Activated T-cell treated with anti-CD3 and anti-CD28 coated beads for 48 hours (primary cell): ENCODE measurements around the gene ATF6.

ENCODE experiments used
- DNase-seq: peaks from one replicate; pipeline ENCODE4 v3.0.0-alpha.2; 2020; ENCODE audit warnings: low read depth

Gene ATF6

DNA sequence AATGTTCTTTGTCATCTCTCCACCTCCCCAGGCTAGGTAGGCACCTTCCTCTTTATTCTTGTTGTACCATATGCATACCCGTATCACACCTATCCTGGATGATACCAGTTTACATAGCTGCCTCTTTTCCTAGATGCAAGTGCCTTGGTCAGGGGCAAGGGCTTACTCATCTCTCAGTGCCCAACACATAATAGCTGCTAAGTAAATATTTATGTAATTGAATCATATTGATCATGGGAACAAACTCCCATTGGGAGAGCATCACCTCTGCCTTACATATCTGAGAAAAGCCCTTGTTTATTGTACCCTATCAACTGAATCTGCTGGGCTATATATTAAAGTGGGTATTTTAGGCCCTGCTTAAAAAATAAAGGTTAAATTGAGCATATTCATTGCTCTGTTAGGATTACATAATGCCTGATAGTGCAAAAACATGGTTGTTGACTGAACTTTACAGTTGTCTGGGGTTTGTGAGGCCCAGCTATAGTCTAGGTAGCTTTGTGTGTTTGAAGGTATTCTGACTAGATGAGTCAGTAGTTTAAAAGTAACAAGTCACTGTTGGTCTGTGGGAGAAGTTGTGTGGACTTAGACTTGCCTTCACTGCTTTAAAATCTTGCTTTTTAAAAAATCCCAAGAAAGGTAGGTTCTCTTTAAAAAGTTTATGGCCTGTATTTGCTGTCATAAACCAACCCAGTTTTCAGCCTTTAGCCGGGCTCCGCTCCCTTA, 174.9 kb downstream of the ATF6 start:
- no peak for DNase-seq

DNA sequence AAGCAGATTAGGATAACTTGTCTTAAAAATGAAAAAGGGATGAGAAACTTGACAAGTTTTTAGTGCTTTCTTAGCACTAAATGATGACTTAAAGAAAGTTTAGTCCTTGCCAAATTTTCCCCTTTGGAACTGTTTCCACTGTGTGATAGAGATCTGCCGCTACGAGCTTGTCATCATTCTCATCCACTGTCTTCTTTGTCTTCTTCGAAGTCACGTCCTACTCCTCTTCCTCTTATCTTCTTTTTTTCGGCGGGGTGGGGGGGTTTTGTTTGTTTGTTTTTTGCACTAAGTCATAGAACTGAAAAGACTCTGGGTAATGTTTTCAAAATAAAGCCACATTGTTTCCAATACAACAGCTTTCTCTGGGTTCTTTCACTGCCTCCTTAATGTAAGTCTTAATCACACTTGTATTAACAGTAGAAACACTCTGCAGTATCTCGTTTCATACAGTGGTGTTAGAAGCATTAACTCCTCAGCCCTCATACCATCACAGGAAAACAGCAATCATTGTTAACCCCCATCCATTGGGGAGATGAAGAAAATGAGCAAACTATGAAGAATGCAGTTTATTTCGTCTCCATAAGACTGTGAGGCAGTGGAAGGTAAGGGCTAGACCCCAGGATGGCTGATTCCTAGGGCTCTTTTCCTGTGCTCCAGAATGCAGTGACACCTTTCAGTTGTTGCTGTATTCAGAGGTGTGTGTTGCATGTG, 175.8 kb downstream of the ATF6 start:
- no peak for DNase-seq

DNA sequence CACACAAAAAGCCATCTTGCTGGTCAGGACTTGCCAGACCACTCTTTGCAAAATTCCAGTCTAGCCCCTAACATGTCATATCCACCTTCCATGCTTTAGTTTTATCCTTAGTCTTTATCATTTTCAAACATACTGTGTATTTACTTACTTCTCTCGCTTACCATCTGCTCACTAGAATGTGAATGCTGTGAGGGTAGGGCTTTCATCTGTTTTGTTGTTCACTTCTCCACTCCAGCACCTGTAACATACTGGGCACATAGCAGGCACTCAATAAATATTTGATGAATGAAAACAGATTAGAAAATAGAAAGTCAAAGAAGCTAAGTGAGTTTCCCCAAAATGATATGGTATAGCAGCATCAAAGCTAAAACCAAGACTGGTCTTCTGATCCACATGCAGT, 177.6 kb downstream of the ATF6 start:
- DNase-seq = no peak

DNA sequence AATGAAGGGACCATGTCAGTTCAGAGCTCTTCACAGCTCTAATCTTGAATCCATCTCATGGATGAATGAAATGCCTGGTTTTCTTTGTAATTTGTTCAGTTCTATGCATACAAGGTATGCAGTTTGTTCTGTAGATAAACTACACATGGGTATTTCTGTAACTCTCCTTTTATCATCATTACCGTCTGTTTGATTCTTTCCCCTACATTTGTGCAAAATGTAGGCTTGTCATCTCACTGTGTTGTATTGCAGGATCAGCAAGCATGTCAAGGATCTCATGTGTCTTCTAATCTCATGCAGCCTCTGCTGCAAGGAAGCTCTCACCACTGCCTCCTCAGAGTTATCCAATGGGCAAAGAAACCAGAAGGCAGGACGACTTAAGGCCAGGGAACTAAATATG, 178.3 kb downstream of the ATF6 start:
- DNase-seq = no peak

DNA sequence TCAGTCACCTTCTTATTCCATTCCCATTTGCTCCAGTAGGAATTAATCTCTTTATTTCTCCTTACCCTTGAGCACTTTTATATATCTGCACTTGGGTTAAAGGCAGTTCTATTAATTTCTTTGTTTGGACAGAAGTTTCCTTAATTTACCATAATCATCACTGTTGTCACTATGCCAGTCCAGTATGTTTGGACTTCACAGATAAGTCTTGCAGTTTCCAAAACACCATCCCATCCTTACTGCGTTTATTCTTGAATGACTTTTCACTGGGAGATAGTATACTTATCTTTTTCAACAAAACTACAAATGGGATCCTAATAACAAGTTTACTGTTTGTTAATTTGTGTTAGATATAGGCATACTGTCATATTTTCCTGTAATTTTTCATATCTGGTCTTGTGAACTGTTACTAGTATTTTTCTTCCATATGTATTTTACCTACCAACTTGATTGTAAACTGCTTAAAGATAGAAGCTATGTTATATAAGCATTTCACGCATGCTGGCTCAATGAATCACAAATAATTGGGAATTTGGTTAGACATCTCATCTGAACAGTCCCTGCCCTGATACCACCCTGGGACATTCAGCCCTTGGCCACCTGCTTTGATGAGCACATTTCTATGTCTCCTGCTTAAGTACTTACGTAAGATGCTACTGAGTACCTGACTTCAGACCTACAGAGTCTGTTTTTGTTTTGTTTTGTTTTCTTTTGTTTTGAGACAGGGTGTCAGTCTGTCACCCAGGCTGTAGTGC, 179.4 kb downstream of the ATF6 start:
- no peak for DNase-seq

DNA sequence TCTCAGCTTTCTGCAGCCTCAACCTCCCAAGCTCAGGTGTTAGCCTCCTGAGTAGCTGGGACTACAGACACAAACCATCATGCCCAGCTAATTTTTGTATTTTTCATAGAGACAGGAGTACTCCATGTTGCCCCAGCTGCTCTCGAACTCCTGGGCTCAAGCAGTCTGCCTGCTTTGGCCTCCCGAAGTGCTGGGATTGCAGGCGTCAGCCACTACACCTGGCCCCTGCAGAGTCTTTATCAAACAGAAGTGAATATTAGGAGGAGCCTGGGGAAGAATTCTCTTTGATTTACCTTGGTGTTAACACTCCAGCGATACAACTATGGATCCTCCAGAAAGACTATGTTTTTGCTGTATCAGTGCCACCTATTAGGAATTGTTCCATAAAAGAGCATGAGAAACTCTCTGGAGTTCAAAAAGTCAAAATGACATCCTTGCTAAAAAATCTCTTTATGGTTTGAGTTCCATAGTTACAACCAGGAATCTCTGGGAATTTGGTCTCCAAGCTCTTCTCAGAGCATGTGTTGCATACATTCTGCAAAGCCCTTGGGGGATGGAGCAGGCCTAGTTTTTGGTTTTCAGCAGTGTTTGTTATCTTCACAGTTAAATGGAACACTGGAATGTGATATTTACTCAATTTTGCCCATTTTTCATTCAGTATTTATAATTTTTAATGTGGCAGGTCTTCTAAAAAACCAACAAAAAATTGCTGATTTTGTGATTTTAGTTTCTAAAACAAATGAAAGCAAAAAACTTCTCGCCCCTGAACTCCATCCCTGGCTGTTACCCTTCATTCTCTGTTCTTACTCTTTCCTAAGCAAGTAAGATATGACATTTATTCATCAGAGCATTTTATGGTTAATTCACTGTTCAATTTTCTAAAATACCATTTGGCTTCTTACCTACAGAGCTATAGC, 180.2 kb downstream of the ATF6 start:
- DNase-seq = no peak

DNA sequence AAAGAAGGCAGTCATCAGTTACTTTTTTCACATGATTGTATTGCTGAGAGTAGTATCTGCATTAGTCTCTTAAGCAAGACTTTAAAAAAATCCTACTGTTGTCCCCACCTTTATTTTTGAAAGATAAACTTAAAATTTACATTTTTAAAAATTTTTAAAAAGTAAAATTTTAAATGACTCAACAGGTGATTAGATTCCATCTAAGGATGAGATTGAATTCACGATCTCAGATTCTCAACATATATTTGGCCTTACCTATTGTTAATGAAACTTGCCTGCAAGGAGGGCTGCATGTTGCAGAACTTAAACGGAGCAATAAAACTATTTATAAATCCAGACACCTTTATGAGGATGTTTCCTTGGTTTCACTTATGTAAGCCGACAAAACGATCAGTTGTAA, 182.3 kb downstream of the ATF6 start:
- no peak for DNase-seq

DNA sequence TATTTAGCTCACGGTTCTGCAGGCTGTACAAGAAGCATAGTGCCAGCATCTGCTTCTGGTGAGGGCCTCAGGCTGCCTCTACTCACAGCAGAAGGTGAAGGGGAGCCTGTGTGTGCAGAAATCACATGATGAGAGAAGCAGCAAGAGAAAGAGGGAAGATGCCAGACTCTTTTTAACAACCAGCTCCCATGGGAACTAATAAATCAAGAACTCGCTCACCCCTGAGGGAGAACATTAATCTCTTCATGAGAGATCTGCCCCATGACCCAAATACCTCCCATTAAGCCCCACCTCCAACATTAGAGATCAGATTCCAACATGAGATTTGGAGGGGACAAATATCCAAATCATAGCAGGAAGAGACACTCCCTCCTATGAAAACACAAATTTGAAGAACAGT, 183.4 kb downstream of the ATF6 start:
- DNase-seq = no peak

DNA sequence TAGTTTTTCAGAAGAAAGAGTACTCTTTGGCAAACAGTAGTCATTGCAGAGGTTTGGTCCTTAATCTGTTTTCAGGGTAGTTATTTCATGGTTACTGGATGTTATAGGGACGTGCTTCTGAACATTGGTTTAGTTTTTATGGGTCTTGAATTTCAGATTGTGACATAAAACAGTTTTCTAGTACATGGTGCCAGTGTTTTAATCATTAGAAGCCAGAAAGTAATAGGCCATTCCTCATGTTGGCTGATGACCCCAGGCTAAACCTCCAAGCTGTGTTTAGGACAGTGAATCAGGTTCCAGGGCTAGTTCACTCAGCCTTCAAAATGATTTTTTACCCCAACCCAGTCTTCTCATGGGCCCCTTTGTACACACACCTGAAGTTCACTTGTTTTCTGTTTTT, 184.3 kb downstream of the ATF6 start:
- DNase-seq = no peak

DNA sequence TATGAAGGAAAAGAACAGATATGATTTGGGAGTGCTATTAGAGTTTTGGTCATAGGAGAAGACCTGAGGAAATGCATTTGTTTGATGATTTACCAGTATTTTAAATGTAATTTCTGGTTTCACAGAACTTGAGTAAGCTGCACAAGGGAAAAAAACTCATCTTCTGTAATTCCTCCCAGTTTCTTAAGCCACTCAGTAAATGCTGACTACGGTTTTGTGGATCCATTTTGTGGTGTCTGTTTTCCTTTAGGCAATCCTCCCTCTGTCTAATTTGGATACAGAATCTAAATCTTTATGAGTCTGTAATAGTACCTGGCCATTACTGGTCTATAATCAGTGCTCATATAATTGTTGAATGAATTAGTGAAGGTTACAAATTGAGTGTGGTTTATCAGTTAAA, 185.5 kb downstream of the ATF6 start:
- DNase-seq = no peak

DNA sequence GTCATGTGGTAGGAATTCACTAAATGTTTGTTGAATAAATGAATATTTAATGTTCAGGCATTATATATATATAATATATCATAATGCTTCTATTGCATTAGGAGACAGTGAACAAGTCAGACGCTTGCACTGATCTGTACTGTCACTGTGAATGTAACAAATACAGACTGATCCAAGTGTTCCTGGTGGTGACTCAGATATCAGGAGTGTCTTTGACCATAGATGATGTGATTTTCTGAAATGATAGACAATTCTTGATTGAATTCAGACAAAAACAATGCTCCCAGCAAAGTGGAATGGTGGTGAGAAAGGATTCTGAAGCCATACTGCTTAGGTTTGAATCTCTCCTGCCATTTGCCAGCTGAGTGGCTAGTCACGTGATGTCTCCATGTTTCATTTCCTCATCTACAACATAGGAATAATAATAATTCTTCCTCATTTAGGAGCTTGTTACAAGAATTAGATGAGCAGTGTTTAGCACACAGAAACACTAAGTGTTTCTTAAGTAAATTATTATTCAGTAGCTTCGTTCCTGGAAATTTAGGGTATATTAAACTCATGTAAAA, 186.6 kb downstream of the ATF6 start:
- no peak for DNase-seq

DNA sequence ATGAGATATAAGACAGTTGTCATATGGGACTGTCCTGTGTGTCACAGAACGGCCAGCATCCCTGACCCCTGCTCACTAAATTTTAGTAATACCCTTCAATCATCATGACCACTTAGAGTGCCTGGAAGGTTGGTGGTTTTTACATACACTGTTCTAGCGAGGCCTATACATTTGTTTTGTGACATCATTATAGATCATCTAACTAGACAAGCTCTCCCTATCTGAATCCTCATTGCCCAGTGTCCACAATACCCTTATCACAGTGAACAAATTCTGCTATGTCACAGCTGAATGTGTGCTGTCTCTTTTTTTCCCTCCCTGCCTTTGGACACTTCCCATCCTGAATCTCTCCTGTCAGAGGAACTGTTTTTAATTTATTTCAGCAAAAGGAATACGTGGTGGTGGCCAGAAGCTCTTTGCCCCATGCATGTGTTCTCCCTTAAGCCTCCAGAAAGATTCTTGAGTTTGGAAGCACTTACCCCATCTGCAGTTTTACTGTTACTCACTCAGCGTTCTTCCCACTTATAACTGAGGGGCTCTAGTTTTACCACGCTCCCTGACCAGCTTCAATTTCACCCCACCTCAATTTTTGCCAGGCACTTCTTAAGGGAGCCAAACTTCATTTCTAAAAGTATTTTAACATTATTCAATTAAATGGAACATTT, 187.3 kb downstream of the ATF6 start:
- DNase-seq = no peak

DNA sequence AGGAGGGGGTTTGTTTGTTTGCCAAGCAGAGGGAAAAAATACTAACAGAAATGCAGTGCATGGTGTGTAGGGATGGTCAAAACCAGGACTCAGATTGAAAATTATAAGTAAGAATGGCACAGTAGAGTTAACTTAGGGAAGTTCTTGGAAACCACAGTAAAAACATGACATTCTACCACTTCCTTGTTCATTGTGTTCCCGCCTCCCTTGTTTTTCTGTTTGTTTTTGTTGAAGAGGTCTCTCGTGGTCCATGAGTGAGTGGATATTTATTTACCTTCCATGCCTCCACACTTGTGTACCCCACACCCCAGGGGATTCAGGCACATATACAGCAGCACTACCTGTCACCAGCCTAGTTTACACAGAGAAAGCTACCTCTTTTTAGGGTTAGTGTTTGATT, 187.9 kb downstream of the ATF6 start:
- no peak for DNase-seq

DNA sequence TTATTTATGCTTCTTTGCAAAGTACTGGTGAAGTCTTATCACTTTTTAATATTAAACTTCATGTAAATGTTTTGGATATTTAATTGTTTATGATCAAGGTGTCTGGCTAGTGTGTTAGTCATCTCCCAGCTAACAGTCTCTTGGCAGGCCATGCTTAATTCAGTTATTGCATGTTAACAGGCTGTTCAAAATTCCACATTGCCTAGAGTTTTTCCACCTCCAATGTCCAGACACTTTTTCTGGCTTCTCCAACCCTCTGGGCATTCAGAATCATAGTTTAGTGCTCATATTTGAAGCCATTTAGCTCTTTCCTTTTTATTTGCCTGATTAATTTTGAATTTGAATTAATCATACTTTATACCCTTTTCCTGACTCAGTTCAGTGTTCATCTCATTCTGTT, 188.3 kb downstream of the ATF6 start:
- DNase-seq = no peak

DNA sequence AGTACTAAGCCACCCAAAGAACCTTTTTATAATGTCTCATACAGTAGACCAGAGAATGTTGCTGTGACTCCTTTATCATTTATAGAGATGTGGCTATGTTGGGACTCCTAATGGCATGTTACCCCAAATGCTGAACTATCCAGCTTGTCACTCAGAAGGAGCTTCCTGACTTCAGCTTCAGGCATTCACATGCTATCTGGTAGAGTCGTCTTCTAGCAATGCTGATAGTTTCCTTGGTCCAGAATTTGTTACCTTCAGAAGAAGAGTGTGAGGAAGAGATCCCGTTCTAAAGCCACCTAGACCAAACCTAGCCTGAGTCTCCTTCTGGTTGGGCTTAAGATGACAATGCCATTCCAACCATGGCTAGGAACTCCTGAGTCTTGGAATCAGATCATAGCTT, 189.5 kb downstream of the ATF6 start:
- no peak for DNase-seq

DNA sequence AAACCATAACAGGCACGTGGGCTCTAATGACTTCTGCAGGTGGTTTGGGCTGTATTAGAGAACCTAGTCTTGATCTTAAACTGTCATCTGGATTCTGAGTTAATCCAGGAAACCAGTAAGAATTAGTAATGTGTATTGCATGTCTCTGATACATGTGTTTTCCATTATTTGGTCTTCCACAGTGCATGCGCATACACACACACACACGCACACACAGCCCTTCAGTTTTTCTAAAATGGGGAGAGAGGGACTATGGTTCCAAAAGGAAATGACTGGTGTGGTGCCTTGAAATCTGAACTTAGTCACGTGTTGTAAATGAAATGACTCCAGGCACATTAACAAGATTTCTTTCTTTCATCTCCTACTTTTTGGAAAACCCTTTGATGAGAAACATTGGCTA, 190.0 kb downstream of the ATF6 start:
- DNase-seq = no peak

DNA sequence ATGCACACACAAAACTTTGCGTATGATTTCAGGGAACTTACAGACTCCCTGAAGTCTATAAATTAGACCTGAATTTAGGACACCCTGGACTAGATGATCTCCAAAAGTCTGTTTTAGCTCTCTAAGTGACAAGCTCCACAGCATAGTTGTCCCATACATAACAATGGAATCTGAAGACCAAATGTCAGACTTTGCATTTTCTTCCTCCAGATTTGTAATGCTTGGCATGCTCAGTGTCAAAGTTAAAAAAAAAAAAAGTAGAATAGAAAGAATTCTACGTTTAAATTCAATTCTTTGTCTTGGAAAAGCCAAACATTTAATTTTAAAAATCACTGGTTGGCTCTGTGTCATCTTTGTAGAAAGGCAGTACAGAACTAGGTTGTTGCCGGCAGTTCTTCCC, 190.8 kb downstream of the ATF6 start:
- DNase-seq = no peak

DNA sequence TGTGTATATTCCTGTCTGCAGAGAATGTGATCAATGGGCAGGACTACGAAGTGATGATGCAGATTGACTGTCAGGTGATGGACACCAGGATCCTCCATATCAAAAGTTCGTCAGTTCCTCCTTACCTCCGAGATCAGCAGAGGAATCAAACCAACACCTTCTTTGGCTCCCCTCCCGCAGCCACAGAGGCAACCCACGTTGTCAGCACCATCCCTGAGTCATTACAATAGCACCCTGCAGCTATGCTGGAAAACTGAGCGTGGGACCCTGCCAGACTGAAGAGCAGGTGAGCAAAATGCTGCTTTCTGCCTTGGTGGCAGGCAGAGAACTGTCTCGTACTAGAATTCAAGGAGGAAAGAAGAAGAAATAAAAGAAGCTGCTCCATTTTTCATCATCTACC, 192.3 kb downstream of the ATF6 start:
- peak; percentile 12 for DNase-seq

DNA sequence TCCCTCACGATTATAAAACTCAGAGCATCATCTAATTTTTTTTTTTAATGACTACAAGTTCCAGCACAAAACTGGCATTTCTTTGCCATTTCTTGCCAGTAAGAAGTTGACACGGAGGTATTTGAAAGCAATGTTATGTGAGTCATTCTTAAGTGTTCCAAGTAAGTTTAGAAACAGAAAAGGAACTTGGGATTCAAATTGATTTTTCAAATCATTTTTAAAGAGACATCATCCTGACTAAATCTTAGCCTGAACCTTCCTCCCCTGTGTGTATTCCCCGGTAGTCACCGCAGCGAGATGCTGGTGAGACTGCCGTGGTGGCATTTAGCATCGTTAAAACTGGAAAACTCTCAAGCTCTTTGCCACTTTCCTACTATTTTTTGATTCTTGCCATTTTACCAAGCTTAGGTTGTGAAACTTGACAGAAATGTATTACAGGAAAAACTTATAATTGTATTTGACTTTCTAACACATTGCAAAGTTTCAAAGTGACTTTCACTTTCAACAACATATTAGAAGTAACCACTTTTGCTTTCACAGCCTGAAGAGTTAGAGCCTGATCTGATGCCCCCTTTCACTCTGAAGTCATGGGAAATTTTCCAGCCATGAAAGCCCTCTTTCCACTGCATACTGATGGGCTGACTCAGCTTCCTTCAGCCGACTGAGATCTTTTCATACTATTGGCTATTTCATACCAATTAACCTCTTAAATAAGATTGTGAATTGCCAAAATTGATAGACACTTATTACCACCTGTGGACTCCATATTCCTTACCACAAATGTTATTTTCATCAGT, 196.2 kb downstream of the ATF6 start:
- peak; percentile 29 for DNase-seq

DNA sequence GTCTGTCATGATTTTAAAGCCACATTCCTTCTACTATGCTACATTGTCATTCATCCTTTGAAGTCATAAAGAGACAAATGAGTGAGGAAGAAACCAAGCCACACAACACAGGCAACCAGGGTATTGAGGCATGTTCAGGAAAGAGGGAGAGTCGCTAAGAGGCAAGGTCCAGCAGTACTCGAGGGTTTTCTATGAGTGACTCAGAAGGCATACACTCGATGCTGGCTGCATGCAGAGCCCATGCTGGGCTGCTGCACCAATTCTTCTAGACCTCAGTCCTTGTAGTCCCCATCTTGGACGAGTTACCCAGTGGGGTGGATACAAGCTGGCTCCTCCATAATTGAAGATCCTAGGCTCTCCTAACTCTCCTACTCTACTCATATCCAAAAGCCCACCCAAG, 199.9 kb downstream of the ATF6 start:
- DNase-seq = no peak
